HCT116 (cell line): ENCODE data around the gene DUS3L. TPM values are rescaled to one million over a fixed set of nuclear protein-coding genes. Genes with fewer than 3 reads are reported as not detected.

Experiments
- ATAC-seq: fragments of 200-7000 bp; cut with Tn5 transposase; 2 replicates; pipeline ENCODE4 v1.9.1; 2020; ENCODE audit warnings: mild to moderate bottlenecking, moderate library complexity
- BruUV-seq: library from RNA; stranded (reverse); fragments of 400-500 nt; replicated peaks from 2 replicates; lab custom pipeline; 2021; lab: Mats Ljungman, UMichigan
- CTCF ChIA-PET: fragments of 300-600 bp; sonication (Branson Sonifier 250); formaldehyde crosslinking; loops from one replicate; lab custom pipeline; 2021; ENCODE audit warnings: antibody characterized with exemption; lab: Charles Lee
- POLR2A ChIA-PET: fragments of 300-600, 350-600 bp; sonication (Branson Sonifier 250); formaldehyde crosslinking; loops from one replicate; lab custom pipeline; 2021; ENCODE audit warnings: antibody characterized with exemption; lab: Charles Lee
- RAD21 ChIA-PET, 2 experiments: fragments of 300-600 bp; sonication (Branson Sonifier 250); formaldehyde crosslinking; loops; one replicate each; lab custom pipeline; 2023; ENCODE audit warnings: low total read pairs in 2 of 2; ENCODE audit not compliant: uncharacterized antibody in 2 of 2, unreplicated experiment in 2 of 2, low non-redundant PET in 1 of 2; lab: Charles Lee
- DNase-seq: peaks from one replicate; pipeline ENCODE4 v3.0.0-alpha.2; 2010; ENCODE audit warnings: low read depth, low spot score
- H2AFZ ChIP-seq: fragments of 200-600 bp; shearing (Covaris generic), sonication (generic); 2 replicates; pipeline ENCODE4 v1.6.1; 2017; ENCODE audit warnings: low read depth, mixed run types, mixed read lengths, antibody characterized with exemption, low read length; ENCODE audit not compliant: poor library complexity, severe bottlenecking
- H3K27ac ChIP-seq: 2 replicates; pipeline ENCODE4 v1.5.1; 2012; ENCODE audit warnings: low read depth, low read length
- H3K27me3 ChIP-seq: fragments of 200-600 bp; sonication (generic); 2 replicates; pipeline ENCODE4 v1.6.1; 2016; ENCODE audit warnings: mixed run types, low read length, mixed read lengths; ENCODE audit not compliant: insufficient read depth
- H3K36me3 ChIP-seq, 2 experiments: fragments of 200-500 bp in 1 of 2; fragments of 200-600 bp in 1 of 2; sonication (Bioruptor generic) in 1 of 2; sonication (generic) in 1 of 2; 2 replicates each; pipeline versions ENCODE4 v1.5.1 to v1.6.1; 2014 to 2016; ENCODE audit warnings: low read length in 2 of 2, inconsistent platforms in 1 of 2, mixed read lengths in 1 of 2, mixed run types in 1 of 2; ENCODE audit not compliant: insufficient read depth in 2 of 2, control insufficient read depth in 1 of 2
- H3K4me1 ChIP-seq, 2 experiments: fragments of 200-600 bp in 1 of 2; sonication (generic) in 1 of 2; 2 replicates each; pipeline versions ENCODE4 v1.5.1 to v1.6.1; 2012 to 2017; ENCODE audit warnings: low read length in 2 of 2, inconsistent platforms in 1 of 2, mild to moderate bottlenecking in 1 of 2, mixed read lengths in 1 of 2, mixed run types in 1 of 2, moderate library complexity in 1 of 2; ENCODE audit not compliant: insufficient read depth in 2 of 2, control insufficient read depth in 1 of 2
- H3K4me2 ChIP-seq: fragments of 200-600 bp; sonication (generic); 2 replicates; pipeline ENCODE4 v1.6.1; 2017; ENCODE audit warnings: mixed run types, low read length, mixed read lengths
- H3K4me3 ChIP-seq, 2 experiments: fragments of 200-600 bp in 1 of 2; sonication (generic) in 1 of 2; replicated peaks in 1 of 2; 2 replicates each; pipeline ENCODE4 v1.5.1; 2011 to 2016; ENCODE audit warnings: low read length in 2 of 2, control low read depth in 1 of 2, low read depth in 1 of 2, mild to moderate bottlenecking in 1 of 2, mixed read lengths in 1 of 2, mixed run types in 1 of 2
- H3K79me2 ChIP-seq: fragments of 200-600 bp; sonication (generic); 2 replicates; pipeline ENCODE4 v1.6.1; 2017; ENCODE audit warnings: mild to moderate bottlenecking, mixed run types, low read length, moderate library complexity, mixed read lengths; ENCODE audit not compliant: insufficient read depth
- H3K9ac ChIP-seq: fragments of 200-600 bp; sonication (generic); 2 replicates; pipeline ENCODE4 v1.6.1; 2016; ENCODE audit warnings: low read length, mixed read lengths
- H3K9me2 ChIP-seq: fragments of 200-600 bp; sonication (generic), shearing (Covaris generic); 2 replicates; pipeline ENCODE4 v1.6.1; 2017; ENCODE audit warnings: mixed run types, mild to moderate bottlenecking, moderate library complexity; ENCODE audit not compliant: insufficient read depth
- H3K9me3 ChIP-seq, 2 experiments: fragments of 200-500 bp in 1 of 2; fragments of 200-600 bp in 1 of 2; sonication (Bioruptor generic) in 1 of 2; sonication (generic) in 1 of 2; 2 replicates each; pipeline ENCODE4 v1.6.1; 2014 to 2017; ENCODE audit warnings: low read length in 2 of 2, mixed read lengths in 2 of 2, inconsistent platforms in 1 of 2, low read depth in 1 of 2, mild to moderate bottlenecking in 1 of 2, mixed run types in 1 of 2, moderate library complexity in 1 of 2; ENCODE audit not compliant: control insufficient read depth in 1 of 2, insufficient read depth in 1 of 2
- H4K20me1 ChIP-seq: fragments of 200-600 bp; sonication (generic), shearing (Covaris generic); 2 replicates; pipeline ENCODE4 v1.6.1; 2017; ENCODE audit warnings: mixed run types, mild to moderate bottlenecking, moderate library complexity; ENCODE audit not compliant: insufficient read depth
- CBX3 ChIP-seq: IDR thresholded peaks from 2 replicates; pipeline ENCODE4 v1.6.1; 2012; ENCODE audit warnings: low read depth
- EZH2 ChIP-seq: fragments of 200-600 bp; sonication (generic); IDR thresholded peaks from 2 replicates; pipeline ENCODE4 v1.6.1; 2017; ENCODE audit warnings: antibody characterized with exemption, mixed run types
- POLR2A ChIP-seq: IDR thresholded peaks from 2 replicates; pipeline ENCODE4 v1.7.0; 2011; ENCODE audit warnings: borderline replicate concordance; ENCODE audit not compliant: insufficient read depth, insufficient read length; ENCODE audit errors: extremely low read depth
- RAD21 ChIP-seq: IDR thresholded peaks from 2 replicates; pipeline ENCODE4 v1.6.1; 2012; ENCODE audit warnings: low read depth, mild to moderate bottlenecking
- SRF ChIP-seq: IDR thresholded peaks from 2 replicates; pipeline ENCODE4 v1.6.1; 2012; ENCODE audit warnings: low read depth
- YY1 ChIP-seq: IDR thresholded peaks from 2 replicates; pipeline ENCODE4 v1.6.1; 2011; ENCODE audit warnings: low read length, low read depth, moderate library complexity, mild to moderate bottlenecking; ENCODE audit not compliant: insufficient replicate concordance; ENCODE audit errors: extremely low read depth
- ZNF274 ChIP-seq: fragments of 200-500 bp; sonication (Bioruptor generic); IDR thresholded peaks from 2 replicates; pipeline ENCODE4 v1.6.1; 2014; ENCODE audit warnings: mild to moderate bottlenecking, low read depth, low read length, inconsistent platforms
- intact Hi-C: fragments of 100-400 bp; cut with micrococcal nuclease; formaldehyde crosslinking; loops from 2 replicates; pipeline ENCODE4 v1.10.0; 2022
- total RNA-seq: library from RNA; stranded (reverse); gene quantifications from one replicate; pipeline ENCODE4 v1.2.1, GENCODE V29; 2021; ENCODE audit not compliant: unreplicated experiment
- TF ChIP-seq, protein P1 (sequence below): IDR thresholded peaks from 2 replicates; pipeline ENCODE4 v1.6.1; 2012; ENCODE audit warnings: low read depth

The DUS3L gene
- total RNA-seq, 1 experiment from 2014 or later, result 78.1 TPM

GRCh38 chr19:5785423-5785822, 5.5 kb downstream of the DUS3L start (continued):
- TF ChIP-seq YY1, result no peak
- no peak for TF ChIP-seq SRF
- TF ChIP-seq POLR2A, result no peak
- TF ChIP-seq, all 23 proteins: peak for 0

- no peaks in the 10 kb centered on the region for H3K9me3 ChIP-seq
- TF ChIP-seq, protein P1, sequence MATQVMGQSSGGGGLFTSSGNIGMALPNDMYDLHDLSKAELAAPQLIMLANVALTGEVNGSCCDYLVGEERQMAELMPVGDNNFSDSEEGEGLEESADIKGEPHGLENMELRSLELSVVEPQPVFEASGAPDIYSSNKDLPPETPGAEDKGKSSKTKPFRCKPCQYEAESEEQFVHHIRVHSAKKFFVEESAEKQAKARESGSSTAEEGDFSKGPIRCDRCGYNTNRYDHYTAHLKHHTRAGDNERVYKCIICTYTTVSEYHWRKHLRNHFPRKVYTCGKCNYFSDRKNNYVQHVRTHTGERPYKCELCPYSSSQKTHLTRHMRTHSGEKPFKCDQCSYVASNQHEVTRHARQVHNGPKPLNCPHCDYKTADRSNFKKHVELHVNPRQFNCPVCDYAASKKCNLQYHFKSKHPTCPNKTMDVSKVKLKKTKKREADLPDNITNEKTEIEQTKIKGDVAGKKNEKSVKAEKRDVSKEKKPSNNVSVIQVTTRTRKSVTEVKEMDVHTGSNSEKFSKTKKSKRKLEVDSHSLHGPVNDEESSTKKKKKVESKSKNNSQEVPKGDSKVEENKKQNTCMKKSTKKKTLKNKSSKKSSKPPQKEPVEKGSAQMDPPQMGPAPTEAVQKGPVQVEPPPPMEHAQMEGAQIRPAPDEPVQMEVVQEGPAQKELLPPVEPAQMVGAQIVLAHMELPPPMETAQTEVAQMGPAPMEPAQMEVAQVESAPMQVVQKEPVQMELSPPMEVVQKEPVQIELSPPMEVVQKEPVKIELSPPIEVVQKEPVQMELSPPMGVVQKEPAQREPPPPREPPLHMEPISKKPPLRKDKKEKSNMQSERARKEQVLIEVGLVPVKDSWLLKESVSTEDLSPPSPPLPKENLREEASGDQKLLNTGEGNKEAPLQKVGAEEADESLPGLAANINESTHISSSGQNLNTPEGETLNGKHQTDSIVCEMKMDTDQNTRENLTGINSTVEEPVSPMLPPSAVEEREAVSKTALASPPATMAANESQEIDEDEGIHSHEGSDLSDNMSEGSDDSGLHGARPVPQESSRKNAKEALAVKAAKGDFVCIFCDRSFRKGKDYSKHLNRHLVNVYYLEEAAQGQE, result no peak
- TF ChIP-seq CBX3, result no peak
- TF ChIP-seq ZNF274, result no peak
- no peak for TF ChIP-seq RAD21
- TF ChIP-seq EZH2, result no peak
- H3K27me3 ChIP-seq, result no peaks in the 10 kb centered on the region
- no peak within 1 kb of the TSS for H2AFZ ChIP-seq
- POLR2A ChIA-PET, result no interaction called here
- no TSS peak for BruUV-seq
- intact Hi-C loops, result no loop called here
- CTCF ChIA-PET, result no interaction called here
- ATAC-seq (no peak), DNase-seq (no peak)
- peaks cover 0 to 1% of the 10 kb centered on the region in 2 experiments; a peak in 2 of 4 replicates for H3K4me1 ChIP-seq
- H3K79me2 ChIP-seq, result peaks cover 19% of the 10 kb centered on the region
- no peak within 1 kb of the TSS for H3K9ac ChIP-seq
- peaks cover 37 to 51% of the 10 kb centered on the region in 2 experiments; a peak in 3 of 4 replicates for H3K36me3 ChIP-seq
- H3K27ac ChIP-seq, result no peak within 1 kb of the TSS
- no peak within 1 kb of the TSS for H3K4me2 ChIP-seq
- H4K20me1 ChIP-seq, result no peaks in the 10 kb centered on the region
- no peak within 1 kb of the TSS for H3K4me3 ChIP-seq
- RAD21 ChIA-PET, result no interaction called here
- H3K9me2 ChIP-seq, result no peaks in the 10 kb centered on the region
Observed at GRCh38 chr19:5784581-5785147, 6.3 kb downstream of the DUS3L start, which contains the start of gene PRR22. Gene PRR22 (minus strand): TSS chr19:5784746. CDS start chr19:5784660, 86 bp downstream.
